IMR-90 (cell line): ENCODE measurements around the gene RERE.

Experiments used
- CTCF ChIP-seq: conservative IDR thresholded peaks from 2 replicates; pipeline ENCODE4 v1.5.1; 2012; ENCODE audit warnings: mild to moderate bottlenecking, low read depth, low read length, improper control_type of control experiment
- MAZ ChIP-seq: IDR thresholded peaks from 2 replicates; pipeline ENCODE4 v1.6.1; 2012; ENCODE audit warnings: low read depth, mild to moderate bottlenecking, low read length, improper control_type of control experiment, moderate library complexity, borderline replicate concordance
- POLR2A ChIP-seq: IDR thresholded peaks from 2 replicates; pipeline ENCODE4 v1.6.1; 2012; ENCODE audit warnings: mild to moderate bottlenecking, low read depth, low read length
- RAD21 ChIP-seq: IDR thresholded peaks from 2 replicates; pipeline ENCODE4 v1.6.1; 2012; ENCODE audit warnings: low read length, improper control_type of control experiment

- no peak for TF ChIP-seq CTCF
- no peak for TF ChIP-seq MAZ
- TF ChIP-seq POLR2A = no peak
- TF ChIP-seq RAD21 = no peak
Measured at GRCh38 chr1:8457760-8458381, 359.6 kb downstream of the RERE start.
